ENCODE measurements around the gene CTSL.
A peak's percentile ranks its signal among the peaks of the same experiment; 100 is the strongest.

The CTSL gene

DNA sequence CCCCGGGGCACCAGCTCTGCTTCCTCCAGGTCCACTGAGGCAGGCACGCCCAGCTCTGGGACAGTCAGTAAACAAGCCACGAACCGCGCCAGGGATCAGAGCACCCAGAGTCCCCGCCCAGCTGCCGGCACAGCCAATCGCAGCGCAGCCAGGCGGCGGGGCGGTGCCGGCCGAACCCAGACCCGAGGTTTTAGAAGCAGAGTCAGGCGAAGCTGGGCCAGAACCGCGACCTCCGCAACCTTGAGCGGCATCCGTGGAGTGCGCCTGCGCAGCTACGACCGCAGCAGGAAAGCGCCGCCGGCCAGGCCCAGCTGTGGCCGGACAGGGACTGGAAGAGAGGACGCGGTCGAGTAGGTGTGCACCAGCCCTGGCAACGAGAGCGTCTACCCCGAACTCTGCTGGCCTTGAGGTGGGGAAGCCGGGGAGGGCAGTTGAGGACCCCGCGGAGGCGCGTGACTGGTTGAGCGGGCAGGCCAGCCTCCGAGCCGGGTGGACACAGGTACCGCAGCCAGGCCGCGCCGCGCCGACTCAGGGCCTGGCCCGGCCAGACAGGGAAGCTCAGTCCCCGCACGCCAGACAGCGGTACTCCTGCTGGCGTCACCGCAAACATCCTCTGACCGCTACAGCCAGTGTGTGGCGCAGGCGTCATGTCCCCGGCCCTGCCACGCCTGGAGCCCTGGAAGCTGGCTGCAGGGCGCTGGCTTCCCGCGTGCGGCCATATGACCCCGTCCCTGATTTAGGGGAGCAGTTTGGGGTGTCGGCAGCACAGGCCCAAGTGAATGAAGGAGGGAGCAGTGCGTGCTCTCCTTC, at the start of gene CTSL:
Gene CTSL, plus strand, starts transcription at position 220 of the 810 bp plus-strand sequence. CDS start 1,485 bp downstream, outside the sequence.
- peak; percentile 36 for DNase-seq (ENCODE audit: low spot score)

- no peak for DNase-seq (ENCODE audit: low spot score)
These were observed 48.7 kb upstream of the CTSL start for GRCh38 chr9:87676976-87677775.

DNA sequence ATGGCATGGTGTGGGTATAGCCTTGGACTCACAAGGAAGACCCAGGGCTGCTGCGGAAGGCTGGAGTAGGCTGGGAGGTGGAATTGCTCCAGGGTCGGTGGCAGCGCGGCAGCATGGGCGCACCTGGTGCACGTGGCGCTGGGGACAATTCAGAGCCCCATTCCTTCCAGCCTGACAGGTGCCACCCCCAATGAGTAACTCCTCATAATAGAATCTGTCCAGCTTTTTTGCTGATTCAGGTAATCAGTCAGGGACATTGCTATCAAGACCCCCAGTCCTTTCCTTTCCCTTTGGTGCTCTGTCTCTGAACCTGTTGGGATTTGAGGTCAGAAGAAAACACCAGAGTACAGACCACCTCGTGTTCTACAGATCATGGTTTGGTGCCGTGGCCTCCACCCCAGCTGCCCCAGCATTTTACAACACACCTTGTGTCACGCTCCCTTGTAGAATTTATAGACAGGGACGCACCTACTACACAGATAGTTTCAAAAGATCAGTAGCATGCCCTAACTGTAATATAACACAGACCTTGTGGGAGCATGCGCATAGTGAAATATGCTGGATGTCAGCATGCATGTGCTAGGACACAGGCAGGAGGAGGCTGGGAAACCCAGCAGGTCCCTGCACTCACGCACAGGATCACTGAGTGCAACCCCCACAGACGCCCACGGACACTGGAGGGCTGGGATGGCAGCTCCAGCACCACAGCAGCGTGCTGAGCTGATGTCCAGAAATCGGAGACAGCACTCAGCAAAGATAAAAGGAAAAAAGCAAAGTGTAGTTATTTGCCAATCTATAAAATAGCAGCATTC, 47.9 kb upstream of the CTSL start:
- no peak for DNase-seq (ENCODE audit: low spot score)

GRCh38 chr9:87678650-87679355, 47.1 kb upstream of the CTSL start:
- DNase-seq (ENCODE audit: low spot score): peak; percentile 43

- DNase-seq (ENCODE audit: low spot score): no peak
These were observed 44.5 kb upstream of the CTSL start for GRCh38 chr9:87681271-87682061.

DNA sequence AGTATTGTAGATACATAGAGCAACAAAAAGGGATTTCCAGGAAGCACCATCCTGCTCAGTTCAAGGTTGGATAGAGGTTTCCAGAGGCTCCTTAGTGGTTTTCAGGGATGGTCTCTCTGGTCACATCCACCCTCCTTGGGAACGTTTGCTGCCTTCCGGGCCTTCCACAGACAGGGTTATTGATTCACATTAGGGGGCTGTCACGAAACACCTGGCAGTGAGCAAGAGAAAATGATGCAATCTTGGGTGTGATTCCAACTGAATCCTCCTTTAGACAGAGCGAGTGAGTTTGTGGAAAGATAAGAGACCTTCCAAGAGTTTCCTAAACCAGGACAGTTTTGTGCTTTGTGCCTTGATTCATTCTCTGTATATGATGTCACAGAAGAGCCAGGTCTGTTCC, 43.8 kb upstream of the CTSL start:
- no peak for DNase-seq (ENCODE audit: low spot score)

GRCh38 chr9:87682618-87683017, 43.3 kb upstream of the CTSL start:
- no peak for DNase-seq (ENCODE audit: low spot score)

DNA sequence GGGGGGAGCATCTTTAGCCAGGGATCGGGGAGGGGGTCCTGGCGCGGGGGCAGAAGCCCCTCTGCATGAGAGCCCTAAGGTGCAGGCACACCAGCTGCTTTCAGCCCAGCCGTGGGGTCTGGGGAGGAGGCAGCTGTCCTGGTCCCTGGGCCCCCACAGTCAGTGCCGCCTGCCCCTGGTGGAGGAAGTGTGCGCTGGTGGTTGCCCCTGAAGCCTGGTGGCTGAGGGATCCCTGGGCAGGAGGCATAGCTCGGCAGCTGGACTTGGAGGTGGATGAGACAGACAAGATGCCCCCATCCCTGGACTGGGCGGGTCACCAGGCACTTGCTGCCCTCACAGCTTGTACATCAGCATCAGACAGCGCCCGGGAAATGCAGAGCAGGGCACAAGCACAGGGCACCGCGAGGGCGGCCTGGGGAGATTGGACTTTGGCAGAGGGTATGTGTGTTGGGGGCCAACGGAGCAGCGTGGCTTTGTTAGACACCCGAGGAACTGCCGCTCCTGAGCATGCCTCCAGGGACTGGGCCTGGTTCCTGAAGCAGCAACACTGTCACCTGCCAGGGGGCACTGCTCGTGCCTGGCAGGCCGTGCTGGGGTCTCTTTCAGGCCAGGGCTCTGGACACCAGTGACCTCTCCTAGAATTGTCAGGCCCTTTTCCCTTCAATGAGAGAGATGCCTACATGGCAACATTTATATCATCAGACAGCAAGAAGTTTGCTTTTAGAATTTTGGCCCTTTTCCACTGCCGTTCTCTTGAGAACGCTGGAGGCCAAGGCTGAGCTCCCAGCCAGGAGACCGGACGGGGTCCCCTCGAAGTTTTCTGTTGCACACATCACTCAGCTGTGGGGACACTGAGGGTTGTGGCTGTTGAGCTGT, 41.9 kb upstream of the CTSL start:
- no peak for DNase-seq (ENCODE audit: low spot score)

GRCh38 chr9:87684627-87685219, 41.2 kb upstream of the CTSL start:
- no peak for DNase-seq (ENCODE audit: low spot score)

DNA sequence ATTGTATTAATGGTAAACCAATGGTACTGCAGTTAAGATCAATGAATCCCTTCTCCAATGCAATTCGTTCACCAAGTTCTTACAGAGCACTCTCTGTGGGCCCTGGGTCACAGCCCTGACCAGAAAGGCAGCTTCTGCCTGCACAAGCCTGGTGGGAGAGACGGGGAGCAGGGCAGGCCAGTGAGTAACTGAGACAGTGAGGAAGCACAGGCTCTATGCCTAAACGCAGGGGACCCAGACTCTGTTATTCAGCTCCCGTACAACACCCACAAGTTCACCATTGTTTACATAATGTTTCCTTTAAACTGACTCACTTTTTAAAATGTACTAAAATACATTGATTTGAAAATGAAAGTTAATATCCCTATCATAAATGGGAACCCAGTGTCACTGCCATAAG, 40.5 kb upstream of the CTSL start:
- DNase-seq (ENCODE audit: low spot score): no peak

DNA sequence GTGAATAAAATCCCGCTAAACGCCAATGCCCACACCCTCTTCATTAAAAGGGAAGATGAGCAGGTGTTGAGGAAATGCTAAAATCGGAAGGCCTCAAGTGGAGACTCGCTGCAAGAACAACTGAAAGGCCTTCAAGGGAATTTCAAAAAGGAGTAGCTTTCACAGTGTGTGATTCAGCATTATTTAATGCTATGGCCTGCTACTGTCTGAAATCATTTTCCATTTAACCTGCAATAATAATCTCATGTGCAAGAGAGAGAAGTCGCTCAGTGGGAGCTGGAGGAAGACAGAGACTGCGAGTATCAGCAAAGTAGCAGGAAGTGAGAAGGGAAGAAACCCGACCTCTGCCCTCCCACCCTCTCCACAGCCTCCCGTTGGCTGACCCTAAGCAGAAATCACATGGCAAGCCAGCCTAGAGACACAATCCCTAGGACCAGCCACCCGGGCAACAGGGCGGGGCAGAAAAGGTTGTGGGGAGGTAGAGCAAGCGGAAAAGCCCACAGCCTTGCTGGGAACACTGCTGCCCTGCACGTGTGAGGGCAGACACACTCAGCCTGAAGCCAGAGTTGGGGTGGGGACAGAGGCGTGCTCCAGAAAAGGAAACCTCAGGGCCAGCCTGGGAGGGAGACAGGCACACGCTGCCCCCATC, 39.9 kb upstream of the CTSL start:
- DNase-seq (ENCODE audit: low spot score): no peak

DNA sequence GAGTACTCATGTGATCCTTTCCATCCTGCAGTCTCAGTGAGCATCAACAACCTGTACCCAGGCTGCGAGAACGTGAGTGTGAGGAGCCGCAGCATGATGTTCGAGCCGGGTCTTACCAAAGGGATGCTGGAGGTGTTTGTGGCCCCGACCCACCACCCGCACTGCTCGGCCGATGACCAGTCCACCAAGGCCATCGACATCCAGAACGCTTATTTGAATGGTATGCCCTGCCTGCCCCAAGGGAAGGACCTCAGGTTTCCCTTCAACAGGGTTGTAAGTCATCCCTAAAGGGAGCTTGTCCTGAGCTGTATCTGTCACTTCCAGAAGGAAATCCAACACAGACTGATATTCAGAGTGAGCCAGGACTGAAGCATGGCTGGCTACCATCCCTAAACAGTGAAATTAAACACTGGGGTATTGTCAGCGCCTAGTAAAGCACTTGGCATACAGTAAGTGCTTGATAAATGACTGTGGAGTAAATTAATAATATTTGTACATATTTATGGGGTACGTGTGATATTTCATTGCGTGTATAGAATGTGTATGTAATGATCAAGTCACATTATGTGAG, 39.3 kb upstream of the CTSL start:
- no peak for DNase-seq (ENCODE audit: low spot score)

DNA sequence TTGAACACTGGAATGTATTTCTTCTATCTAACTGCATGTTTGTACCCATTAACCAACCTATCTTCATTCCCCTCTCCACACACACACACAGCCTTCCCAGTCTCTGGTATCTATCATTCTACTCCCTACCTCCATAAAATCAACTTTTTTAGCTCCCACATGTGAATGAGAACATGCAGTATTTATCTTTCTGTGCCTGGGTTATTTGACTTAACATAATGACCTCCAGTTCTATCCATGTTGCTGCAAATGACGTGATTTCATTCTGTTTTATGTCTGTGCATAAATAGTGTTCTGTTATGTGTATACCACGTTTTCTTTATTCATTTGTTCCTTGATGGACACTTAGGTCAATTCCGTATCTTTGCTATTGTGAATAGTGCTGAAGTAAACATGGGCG, 38.7 kb upstream of the CTSL start:
- DNase-seq (ENCODE audit: low spot score): no peak

- no peak for DNase-seq (ENCODE audit: low spot score)
These were observed 31.6 kb upstream of the CTSL start for GRCh38 chr9:87694236-87694755.

DNA sequence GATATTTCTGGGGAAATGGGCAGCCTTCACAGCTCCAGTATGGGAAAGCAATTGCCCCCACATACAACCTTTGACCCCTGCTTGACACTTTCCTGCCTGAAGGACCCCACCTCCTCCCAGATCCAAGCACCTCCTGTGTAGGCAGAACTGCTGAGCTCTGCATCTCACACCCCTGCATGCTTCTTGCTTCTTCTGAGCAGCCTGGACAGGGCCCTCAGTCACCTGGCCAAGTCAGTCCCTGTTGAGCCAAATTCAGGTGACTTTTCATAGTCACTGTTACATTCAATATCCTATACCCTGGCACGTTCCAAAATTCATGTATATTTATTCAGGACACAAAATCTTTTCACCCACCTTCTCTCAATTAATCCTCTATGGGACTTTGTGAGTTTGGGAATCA, 30.4 kb upstream of the CTSL start:
- DNase-seq (ENCODE audit: low spot score): no peak

DNA sequence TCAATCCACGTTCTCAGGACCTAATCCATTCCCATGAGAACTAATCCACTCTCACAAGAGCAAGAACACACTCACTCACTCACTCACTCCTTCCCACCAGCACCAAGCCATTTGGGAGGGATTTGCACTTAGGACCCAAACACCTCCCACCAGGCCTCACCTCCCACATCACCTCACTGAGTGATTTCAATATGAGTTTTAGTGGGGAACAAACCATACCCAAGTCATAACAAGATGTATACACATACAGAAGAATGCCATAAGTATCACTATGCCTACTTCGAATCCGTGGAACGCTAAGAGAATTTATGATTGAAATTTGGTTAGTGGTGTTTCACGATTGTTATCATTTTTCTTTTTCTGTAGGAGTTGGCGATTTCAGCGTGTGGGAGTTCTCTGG, 29.3 kb upstream of the CTSL start:
- no peak for DNase-seq (ENCODE audit: low spot score)

- no peak for DNase-seq (ENCODE audit: low spot score)
These were observed 27.7 kb upstream of the CTSL start for GRCh38 chr9:87698069-87698809.

DNA sequence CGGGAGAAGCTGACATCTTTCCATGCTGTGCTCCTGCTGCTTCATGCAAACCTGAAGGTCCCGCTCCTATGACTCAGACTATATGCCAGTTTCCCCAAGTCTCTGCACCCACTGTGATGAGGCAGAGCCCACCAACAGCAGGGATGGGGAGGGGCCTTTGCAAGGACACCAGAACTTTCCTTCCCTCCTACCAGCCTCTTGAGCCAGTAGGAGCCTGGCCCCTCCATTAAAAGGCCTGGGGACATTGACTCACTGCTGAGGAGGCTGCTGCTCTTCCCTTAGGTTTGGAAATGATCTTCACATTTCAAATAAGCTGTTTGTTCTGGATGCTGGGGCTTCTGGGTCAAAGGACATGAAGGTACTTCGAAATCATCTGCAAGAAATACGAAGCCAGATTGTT, 26.1 kb upstream of the CTSL start:
- no peak for DNase-seq (ENCODE audit: low spot score)
